Heart left ventricle (tissue), 16 donors: ENCODE data around the gene LIMK2. TPM values are rescaled to one million over a fixed set of nuclear protein-coding genes. Genes with fewer than 3 reads are reported as not detected.

Experiments used
- ATAC-seq, 4 donors: fragments of 200-7000 bp; cut with Tn5 transposase; one replicate each; pipeline ENCODE4 v1.9.1; 2020 to 2022; ENCODE audit warnings: moderate library complexity in 4 of 4, mild to moderate bottlenecking in 3 of 4, moderate number of reproducible peaks in 1 of 4
- DNase-seq, 5 donors: peaks; one replicate each; pipeline ENCODE4 v3.0.0-alpha.2; 2020
- H3K27ac ChIP-seq, 12 donors: fragments of 200-600 bp; sonication (generic) in 4 of 12; one replicate each; pipeline versions ENCODE4 v1.5.0 to v1.8.0; 2016 to 2022; ENCODE audit warnings: mild to moderate bottlenecking in 2 of 12
- H3K27me3 ChIP-seq, 9 donors: fragments of 200-600 bp; sonication (generic) in 2 of 9; one replicate each; pipeline versions ENCODE4 v1.5.1 to v1.8.0; 2016 to 2022; ENCODE audit warnings: mild to moderate bottlenecking in 3 of 9
- H3K36me3 ChIP-seq, 9 donors: fragments of 200-600 bp; sonication (generic) in 2 of 9; one replicate each; pipeline versions ENCODE4 v1.5.0 to v1.8.0; 2018 to 2022; ENCODE audit warnings: mild to moderate bottlenecking in 2 of 9
- H3K4me1 ChIP-seq, 12 donors: fragments of 200-600 bp; sonication (generic) in 4 of 12; one replicate each; pipeline versions ENCODE4 v1.5.0 to v1.8.0; 2016 to 2022; ENCODE audit warnings: mild to moderate bottlenecking in 3 of 12
- H3K4me3 ChIP-seq, 12 donors: fragments of 200-600 bp; sonication (generic) in 4 of 12; one replicate each; pipeline versions ENCODE4 v1.5.0 to v1.8.0; 2017 to 2022; ENCODE audit warnings: mild to moderate bottlenecking in 9 of 12, moderate library complexity in 4 of 12
- H3K9me3 ChIP-seq, 12 donors: fragments of 200-600 bp; sonication (generic) in 4 of 12; one replicate each; pipeline versions ENCODE4 v1.5.0 to v1.8.0; 2016 to 2022; ENCODE audit warnings: mild to moderate bottlenecking in 1 of 12
- CTCF ChIP-seq, 12 donors: fragments of 200-600 bp; sonication (generic) in 4 of 12; IDR thresholded peaks; one replicate each; pipeline versions ENCODE4 v1.5.0 to v1.8.0; 2018 to 2022; ENCODE audit warnings: antibody characterized with exemption in 12 of 12, mild to moderate bottlenecking in 5 of 12
- POLR2A ChIP-seq, 2 donors: fragments of 450-650 bp; IDR thresholded peaks; one replicate each; pipeline ENCODE4 v1.6.1; 2017; ENCODE audit warnings: antibody characterized with exemption in 2 of 2, mild to moderate bottlenecking in 2 of 2, moderate library complexity in 2 of 2
- WGBS, 4 donors: extraction: QIAGEN DNeasy Blood & Tissue Kit in 2 of 4; methylation state at CpG; one replicate each; pipeline versions ENCODE4 v1.1.5 to v1.1.7; 2013 to 2018; 5-methylcytosine and 5-hydroxymethylcytosine counted together
- intact Hi-C, 10 donors: fragments of 100-400 bp; cut with DNase I; formaldehyde crosslinking; loops; one replicate each; pipeline versions ENCODE4 v1.11.1 to v1.14.2; 2022
- polyA plus RNA-seq, 2 donors: library from polyadenylated mRNA; stranded (reverse); fragments of 200-250 nt; gene quantifications; one replicate each; pipeline ENCODE4 v1.2.3, GENCODE V29; 2013
- total RNA-seq, 9 donors: library from RNA; depleted of rRNA in 2 of 9; stranded (reverse); fragments of >200 nt in 2 of 9; fragmentation: NEBNext Ultra II Directional in 3 of 9; extraction: Animal tissue kit (Norgen Biotek cat#: 25700) in 3 of 9; gene quantifications; one replicate each; pipeline versions ENCODE4 v1.1.0 to v1.2.4, GENCODE V29; 2016 to 2023
- donor health status: ischemic (EF 13 %, LVEDD 7.1; RV severe dilation, severe dysfunction).
- donor health status: healthy with polysubstance abuse.
- donor health status: DM: no; HTN: yes; CAD: no.
- donor health status: DM: no; HTN: no; CAD: no.
- donor health status: ischemic (EF 25% LVEDD 6.9; RV normal size, moderate dysfunction).
- donor health status: ischemic (EF 25% LVEDD 5.7; RV mildly dilated, moderate dysfunction).
- donor health status: healthy.
- donor health status: DM: yes; HTN: yes; CAD: no.
- donor health status: ischemic (EF 35%, LVEDD 5.7; RV mildly dilated, moderate dysfunction).
- donor health status: nonischemic (EF 11% LVEDD 7.7; RV severe dilation, severe dysfunction).
- donor health status: DM: yes; HTN: yes; CAD: no.
- donor health status: PGD.
- donor health status: ischemic (EF 29% LVEDD 5.4; RV normal size, mild dysfunction).
- donor health status: nonischemic (EF 23%, LVEDD 6.1; RV moderate dilation, normal function).

Gene LIMK2
- total and polyA plus RNA-seq, 11 donors, result 7.0 to 33.3 (median 9.4) TPM

- H3K9me3 ChIP-seq, result no peaks in the 10 kb centered on the region
- peaks cover 0 to 51% (median 25%) of the 10 kb centered on the region in 9 donors for H3K36me3 ChIP-seq
- peaks cover 0 to 12% (median 5%) of the 10 kb centered on the region in 12 donors for H3K4me1 ChIP-seq
- intact Hi-C loops, result no loop called here
- H3K27me3 ChIP-seq, result no peaks in the 10 kb centered on the region
- H3K4me3 ChIP-seq, result no peak overlapping the region
- DNase-seq (no peak), ATAC-seq (no peak)
- H3K27ac ChIP-seq, result no peak overlapping the region
- 96 to 100% (median 98%) methylated on average over 5 to 30 of the region's 30 CpGs for WGBS, 4 donors
- TF ChIP-seq CTCF (IDR thresholded peaks at IDR 0.05) (no peak), POLR2A (IDR thresholded peaks at IDR 0.05) (no peak)
These were observed 28.1 kb upstream of the LIMK2 start for GRCh38 chr22:31184015-31184414.

- WGBS, 4 donors, result 95 to 97% (median 97%) methylated on average over 5 of the region's 5 CpGs
- intact Hi-C loops, result no loop called here
- Histone ChIP-seq H3K36me3 (peaks cover 0 to 55% (median 28%) of the 10 kb centered on the region in 9 donors), H3K4me3 (no peak overlapping the region), H3K27me3 (no peaks in the 10 kb centered on the region), H3K9me3 (no peaks in the 10 kb centered on the region), H3K27ac (no peak overlapping the region), H3K4me1 (peaks cover 0 to 6% (median 0%) of the 10 kb centered on the region in 12 donors)
- no peak for DNase-seq
- TF ChIP-seq POLR2A (IDR thresholded peaks at IDR 0.05), result no peak
- TF ChIP-seq CTCF (IDR thresholded peaks at IDR 0.05), result no peak
- ATAC-seq, result no peak
These were observed 27.0 kb upstream of the LIMK2 start for GRCh38 chr22:31185056-31185455.

- Histone ChIP-seq H3K4me1 (peaks cover 0 to 6% (median 0%) of the 10 kb centered on the region in 12 donors), H3K27ac (no peak overlapping the region), H3K36me3 (peaks cover 0 to 65% (median 41%) of the 10 kb centered on the region in 9 donors), H3K27me3 (no peaks in the 10 kb centered on the region), H3K4me3 (no peak overlapping the region), H3K9me3 (no peaks in the 10 kb centered on the region)
- intact Hi-C loops, result no loop called here
- 72 to 78% (median 76%) methylated on average over 6 of the region's 6 CpGs for WGBS, 4 donors
- TF ChIP-seq CTCF (IDR thresholded peaks at IDR 0.05), result no peak
- TF ChIP-seq POLR2A (IDR thresholded peaks at IDR 0.05), result no peak
- no peak for DNase-seq
- no peak for ATAC-seq
These were observed 24.5 kb upstream of the LIMK2 start for GRCh38 chr22:31187627-31188026.

- Histone ChIP-seq H3K4me1 (peaks cover 0 to 1% (median 0%) of the 10 kb centered on the region in 12 donors), H3K36me3 (peaks cover 0 to 91% (median 68%) of the 10 kb centered on the region in 9 donors), H3K27me3 (no peaks in the 10 kb centered on the region), H3K9me3 (no peaks in the 10 kb centered on the region), H3K27ac (no peak overlapping the region), H3K4me3 (no peak overlapping the region)
- WGBS, 4 donors, result 79 to 92% (median 83%) methylated on average over 2 of the region's 2 CpGs
- intact Hi-C loops, result no loop called here
- DNase-seq (no peak), ATAC-seq (no peak)
- TF ChIP-seq POLR2A (IDR thresholded peaks at IDR 0.05) (no peak), CTCF (IDR thresholded peaks at IDR 0.05) (no peak)
These were observed 19.6 kb upstream of the LIMK2 start for GRCh38 chr22:31192513-31192912.
